Type B pancreatic cell (in vitro differentiated cells): Measurements from ENCODE around the gene POLR2I. TPM values are rescaled to one million over a fixed set of nuclear protein-coding genes. Genes with fewer than 3 reads are reported as not detected.

Experiments used
- DNase-seq: peaks from one replicate; pipeline ENCODE4 v3.0.0; 2021; ENCODE audit warnings: mixed read lengths; ENCODE audit not compliant: unreplicated experiment; ENCODE audit errors: extremely low spot score
- H3K27ac Mint-ChIP-seq: 2 replicates; pipeline ENCODE4 v1.8.0; 2021; ENCODE audit warnings: mild to moderate bottlenecking, mixed read lengths
- H3K27me3 Mint-ChIP-seq: 2 replicates; pipeline ENCODE4 v1.8.0; 2021; ENCODE audit warnings: mixed read lengths
- H3K36me3 Mint-ChIP-seq: 2 replicates; pipeline ENCODE4 v1.8.0; 2021; ENCODE audit warnings: mixed read lengths
- H3K4me1 Mint-ChIP-seq: one replicate; pipeline ENCODE4 v1.8.0; 2021; ENCODE audit warnings: mixed read lengths; ENCODE audit not compliant: unreplicated experiment
- H3K4me3 Mint-ChIP-seq: 2 replicates; pipeline ENCODE4 v1.8.0; 2021; ENCODE audit warnings: mild to moderate bottlenecking, mixed read lengths
- H3K9me3 Mint-ChIP-seq: 2 replicates; pipeline ENCODE4 v1.8.0; 2021; ENCODE audit warnings: mixed read lengths
- total RNA-seq: library from RNA; stranded (reverse); gene quantifications from 2 replicates; pipeline ENCODE4 v1.2.1, GENCODE V29; 2021; ENCODE audit warnings: low replicate concordance
- TF ChIP-seq, protein P1 (sequence below): fragments of 200-600 bp; sonication (generic); conservative IDR thresholded peaks from 2 replicates; pipeline ENCODE4 v1.5.0; 2021; ENCODE audit warnings: antibody characterized with exemption, mild to moderate bottlenecking

The POLR2I gene
- total RNA-seq, 1 donor from 2014 or later, result 81.7 TPM

DNA sequence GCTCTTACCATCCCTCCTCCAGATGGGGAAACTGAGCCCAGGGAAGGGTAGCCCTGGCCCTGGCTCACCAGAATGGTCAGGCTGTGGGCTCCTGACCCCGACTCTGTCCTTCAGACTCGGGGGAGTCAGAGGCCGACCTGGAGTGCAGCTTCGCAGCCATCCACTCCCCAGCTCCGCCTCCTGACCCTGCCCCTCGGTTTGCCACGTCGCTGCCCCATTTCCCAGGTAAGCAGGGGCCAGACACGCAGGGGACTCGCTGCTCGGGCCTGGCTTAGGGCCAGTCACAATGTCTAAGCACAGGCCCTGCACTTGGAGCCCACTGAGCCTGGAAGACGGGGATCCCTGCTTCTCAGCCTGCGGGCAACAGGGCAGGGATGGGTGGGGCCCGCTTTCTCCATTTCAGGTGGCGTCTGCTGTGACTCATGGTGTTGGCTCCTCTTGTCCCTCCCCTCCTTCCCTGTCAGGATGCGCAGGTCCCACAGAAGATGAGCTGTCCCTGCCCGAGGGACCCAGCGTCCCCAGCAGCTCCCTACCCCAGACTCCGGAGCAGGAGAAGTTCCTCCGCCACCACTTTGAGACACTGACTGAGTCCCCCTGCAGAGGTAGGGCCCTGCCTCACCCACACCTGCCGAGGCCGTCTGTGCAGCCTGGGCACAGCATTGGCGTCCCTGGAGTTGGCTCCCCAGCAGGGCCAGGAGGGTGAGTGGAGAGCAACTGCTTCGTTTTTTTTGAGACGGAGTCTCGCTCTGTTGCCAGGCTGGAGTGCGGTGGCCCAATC, 12.9 kb downstream of the POLR2I start:
- TF ChIP-seq, protein P1, sequence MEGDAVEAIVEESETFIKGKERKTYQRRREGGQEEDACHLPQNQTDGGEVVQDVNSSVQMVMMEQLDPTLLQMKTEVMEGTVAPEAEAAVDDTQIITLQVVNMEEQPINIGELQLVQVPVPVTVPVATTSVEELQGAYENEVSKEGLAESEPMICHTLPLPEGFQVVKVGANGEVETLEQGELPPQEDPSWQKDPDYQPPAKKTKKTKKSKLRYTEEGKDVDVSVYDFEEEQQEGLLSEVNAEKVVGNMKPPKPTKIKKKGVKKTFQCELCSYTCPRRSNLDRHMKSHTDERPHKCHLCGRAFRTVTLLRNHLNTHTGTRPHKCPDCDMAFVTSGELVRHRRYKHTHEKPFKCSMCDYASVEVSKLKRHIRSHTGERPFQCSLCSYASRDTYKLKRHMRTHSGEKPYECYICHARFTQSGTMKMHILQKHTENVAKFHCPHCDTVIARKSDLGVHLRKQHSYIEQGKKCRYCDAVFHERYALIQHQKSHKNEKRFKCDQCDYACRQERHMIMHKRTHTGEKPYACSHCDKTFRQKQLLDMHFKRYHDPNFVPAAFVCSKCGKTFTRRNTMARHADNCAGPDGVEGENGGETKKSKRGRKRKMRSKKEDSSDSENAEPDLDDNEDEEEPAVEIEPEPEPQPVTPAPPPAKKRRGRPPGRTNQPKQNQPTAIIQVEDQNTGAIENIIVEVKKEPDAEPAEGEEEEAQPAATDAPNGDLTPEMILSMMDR, result no peak
- Mint-ChIP-seq H3K4me3 (no peak overlapping the region), H3K4me1 (no peaks in the 10 kb centered on the region), H3K36me3 (no peaks in the 10 kb centered on the region), H3K27me3 (no peaks in the 10 kb centered on the region), H3K27ac (no peak overlapping the region), H3K9me3 (no peaks in the 10 kb centered on the region)
- no peak for DNase-seq

DNA sequence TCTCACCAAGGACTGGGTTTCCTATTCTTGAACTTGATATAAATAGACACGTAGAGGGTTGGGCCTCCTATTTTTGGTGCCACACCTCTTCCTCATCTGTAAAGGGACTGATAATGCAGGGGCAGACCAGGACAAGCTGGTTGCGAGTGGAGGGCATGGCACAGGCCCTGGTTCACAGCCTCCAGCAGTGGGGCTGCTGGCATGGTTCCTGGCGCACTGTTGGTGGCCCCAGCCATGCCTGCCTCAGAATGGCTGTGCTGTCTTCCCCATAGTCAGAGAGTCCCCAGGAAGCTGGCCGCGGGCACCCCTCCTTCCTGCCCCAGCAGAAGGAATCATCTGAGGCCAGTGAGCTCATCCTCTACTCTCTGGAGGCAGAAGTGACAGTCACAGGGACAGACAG, 14.2 kb downstream of the POLR2I start:
- no peaks in the 10 kb centered on the region for H3K4me1 Mint-ChIP-seq
- H3K27ac Mint-ChIP-seq, result no peak overlapping the region
- H3K27me3 Mint-ChIP-seq, result no peaks in the 10 kb centered on the region
- H3K36me3 Mint-ChIP-seq, result no peaks in the 10 kb centered on the region
- no peaks in the 10 kb centered on the region for H3K9me3 Mint-ChIP-seq
- TF ChIP-seq, protein P1, result no peak
- no peak for DNase-seq
- no peak overlapping the region for H3K4me3 Mint-ChIP-seq

DNA sequence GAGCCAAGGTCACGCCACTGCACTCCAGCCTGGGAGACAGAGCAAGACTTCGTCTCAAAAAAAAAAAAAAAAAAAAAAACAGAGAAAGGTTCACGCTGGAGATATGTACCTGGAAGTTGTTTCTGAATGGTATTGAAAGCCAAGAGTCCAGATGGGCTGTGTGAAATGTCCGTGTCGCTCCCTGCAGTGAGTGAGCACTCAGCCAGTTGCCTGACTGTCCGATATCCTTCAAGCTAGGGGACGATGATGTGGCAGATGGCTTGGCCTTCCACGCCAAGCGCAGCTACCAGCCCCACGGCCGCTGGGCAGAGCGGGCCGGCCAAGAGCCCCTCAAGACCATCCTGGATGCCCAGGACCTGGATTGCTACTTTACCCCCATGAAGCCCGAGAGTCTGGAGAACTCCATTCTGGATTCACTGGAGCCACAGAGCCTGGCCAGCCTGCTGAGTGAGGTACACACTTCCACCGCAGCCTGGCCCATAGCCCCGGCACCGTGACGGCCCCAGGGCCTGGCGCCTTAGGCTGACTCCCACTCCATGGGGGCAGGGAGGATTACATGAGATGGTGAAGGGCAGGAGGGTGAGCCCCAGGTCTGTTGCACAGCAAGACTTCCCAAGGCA, 15.4 kb downstream of the POLR2I start:
- Mint-ChIP-seq H3K4me3 (no peak overlapping the region), H3K36me3 (no peaks in the 10 kb centered on the region), H3K4me1 (no peaks in the 10 kb centered on the region), H3K9me3 (no peaks in the 10 kb centered on the region), H3K27me3 (no peaks in the 10 kb centered on the region), H3K27ac (no peak overlapping the region)
- TF ChIP-seq, protein P1, result no peak
- no peak for DNase-seq

DNA sequence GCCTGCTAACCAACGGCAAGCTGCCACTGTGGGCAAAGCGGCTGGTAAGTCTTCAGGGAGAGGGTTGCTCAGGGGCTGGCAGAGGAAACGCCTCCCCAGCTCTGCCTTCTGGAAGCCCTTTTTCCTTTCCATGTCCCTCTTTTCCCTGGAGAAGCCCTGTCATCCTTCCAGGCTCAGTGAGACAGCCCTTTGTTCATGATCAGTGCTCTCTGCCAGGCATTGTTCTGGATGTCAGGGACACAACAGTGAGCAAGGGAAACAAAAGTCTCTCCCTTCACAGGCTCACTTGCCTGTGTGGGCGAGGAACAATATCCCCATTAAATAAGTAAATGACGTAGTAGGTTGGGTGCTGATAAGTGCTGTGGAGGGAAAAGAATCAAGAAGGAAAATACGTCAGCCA, 17.6 kb downstream of the POLR2I start:
- no peak for DNase-seq
- Mint-ChIP-seq H3K27me3 (no peaks in the 10 kb centered on the region), H3K27ac (no peak overlapping the region), H3K9me3 (no peaks in the 10 kb centered on the region), H3K36me3 (peaks cover 3% of the 10 kb centered on the region), H3K4me3 (no peak overlapping the region), H3K4me1 (no peaks in the 10 kb centered on the region)
- TF ChIP-seq, protein P1, result no peak

DNA sequence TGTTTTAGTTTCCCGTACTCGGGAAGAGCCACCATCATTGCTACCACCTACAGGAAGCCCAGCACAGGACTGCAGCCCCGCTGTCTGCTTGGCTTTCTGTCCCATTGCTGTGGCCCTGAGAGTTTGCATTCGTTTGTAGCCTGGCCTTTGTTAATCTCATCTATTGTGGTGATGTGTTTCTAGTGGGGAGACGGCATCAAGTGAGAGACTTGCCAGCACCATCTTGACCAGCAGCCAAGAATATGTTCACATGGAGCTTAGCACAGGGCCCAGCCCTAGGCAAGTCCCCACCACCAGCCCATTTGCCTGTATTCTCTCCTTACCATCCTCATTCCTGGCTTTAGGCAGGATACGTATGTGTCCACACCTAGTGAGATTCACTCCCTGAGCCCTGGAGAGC, 21.0 kb downstream of the POLR2I start:
- Mint-ChIP-seq H3K4me1 (no peaks in the 10 kb centered on the region), H3K27ac (no peak overlapping the region), H3K9me3 (no peaks in the 10 kb centered on the region), H3K4me3 (no peak overlapping the region), H3K36me3 (peaks cover 3% of the 10 kb centered on the region), H3K27me3 (no peaks in the 10 kb centered on the region)
- DNase-seq, result no peak
- TF ChIP-seq, protein P1, result no peak
